Measurements from ENCODE around the gene CERS2. TPM values are rescaled to one million over a fixed set of nuclear protein-coding genes. Genes with fewer than 3 reads are reported as not detected.
A peak's percentile ranks its signal among the peaks of the same experiment; 100 is the strongest.

Gene CERS2
- polyA plus RNA-seq, 5 donors = 232 to 283 (median 242) TPM

GRCh38 chr1:150925080-150925479, 49.6 kb downstream of the CERS2 start:
- peak in 1 of 2 donors; percentile 1 for DNase-seq

- peak in 1 of 2 donors; percentile 53 for DNase-seq
Observed at GRCh38 chr1:150922519-150922975, 52.1 kb downstream of the CERS2 start.

GRCh38 chr1:150917387-150917786, 57.2 kb downstream of the CERS2 start:
- DNase-seq = no peak

Other genes with a start within 250 kb of the CERS2 start
- gene CTSS, start 209.1 kb downstream of the CERS2 start, polyA plus RNA-seq (ENCODE audit: insufficient read depth in 1 of 5, insufficient read length in 5 of 5, low replicate concordance in 1 of 5) = 10 to 100 TPM; 22.2 to 30.5 (median 25.3) TPM
- 10 to 100 TPM; 27.4 to 49.2 (median 35.3) TPM for gene CTSK, start 166.6 kb downstream of the CERS2 start, polyA plus RNA-seq (ENCODE audit: insufficient read depth in 1 of 5, insufficient read length in 5 of 5, low replicate concordance in 1 of 5)
- 10 to 100 TPM; 62.5 to 88.0 (median 78.2) TPM for gene ARNT, start 98.2 kb downstream of the CERS2 start, polyA plus RNA-seq (ENCODE audit: insufficient read depth in 1 of 5, insufficient read length in 5 of 5, low replicate concordance in 1 of 5)
- gene CTXND2, start 87.7 kb downstream of the CERS2 start, polyA plus RNA-seq (ENCODE audit: insufficient read depth in 1 of 5, insufficient read length in 5 of 5, low replicate concordance in 1 of 5) = under 1 TPM in 1 of 5 donors, not detected in 4; 0.13 TPM
- 100 to 1,000 TPM in 1 of 5 donors, 10 to 100 TPM in 4; 67.5 to 102 (median 83.8) TPM for gene SETDB1, start 48.5 kb downstream of the CERS2 start, polyA plus RNA-seq (ENCODE audit: insufficient read depth in 1 of 5, insufficient read length in 5 of 5, low replicate concordance in 1 of 5)
- 1 to 10 TPM; 7.7 to 9.7 (median 8.6) TPM for gene ANXA9, start 7.5 kb upstream of the CERS2 start, polyA plus RNA-seq (ENCODE audit: insufficient read depth in 1 of 5, insufficient read length in 5 of 5, low replicate concordance in 1 of 5)
- 10 to 100 TPM; 32.3 to 46.9 (median 42.6) TPM for gene MINDY1, start 32.1 kb upstream of the CERS2 start, polyA plus RNA-seq (ENCODE audit: insufficient read depth in 1 of 5, insufficient read length in 5 of 5, low replicate concordance in 1 of 5)
- gene PRUNE1, start 33.6 kb upstream of the CERS2 start, polyA plus RNA-seq (ENCODE audit: insufficient read depth in 1 of 5, insufficient read length in 5 of 5, low replicate concordance in 1 of 5) = 10 to 100 TPM; 33.2 to 44.5 (median 40.8) TPM
- 10 to 100 TPM in 1 of 5 donors, 1 to 10 TPM in 4; 5.9 to 11.1 (median 8.6) TPM for gene BNIPL, start 61.8 kb upstream of the CERS2 start, polyA plus RNA-seq (ENCODE audit: insufficient read depth in 1 of 5, insufficient read length in 5 of 5, low replicate concordance in 1 of 5)
- gene C1orf56, start 72.9 kb upstream of the CERS2 start, polyA plus RNA-seq (ENCODE audit: insufficient read depth in 1 of 5, insufficient read length in 5 of 5, low replicate concordance in 1 of 5) = 10 to 100 TPM in 4 of 5 donors, 1 to 10 TPM in 1; 9.4 to 11.6 (median 11.0) TPM
- 100 to 1,000 TPM; 108 to 125 (median 114) TPM for gene CDC42SE1, start 84.8 kb upstream of the CERS2 start, polyA plus RNA-seq (ENCODE audit: insufficient read depth in 1 of 5, insufficient read length in 5 of 5, low replicate concordance in 1 of 5)
- gene MLLT11, start 85.6 kb upstream of the CERS2 start, polyA plus RNA-seq (ENCODE audit: insufficient read depth in 1 of 5, insufficient read length in 5 of 5, low replicate concordance in 1 of 5) = 10 to 100 TPM; 19.8 to 24.2 (median 23.2) TPM
- gene GABPB2, start 95.9 kb upstream of the CERS2 start, polyA plus RNA-seq (ENCODE audit: insufficient read depth in 1 of 5, insufficient read length in 5 of 5, low replicate concordance in 1 of 5) = 10 to 100 TPM in 4 of 5 donors, 1 to 10 TPM in 1; 8.2 to 13.5 (median 10.9) TPM
- 10 to 100 TPM; 21.8 to 27.0 (median 25.1) TPM for gene SEMA6C, start 171.8 kb upstream of the CERS2 start, polyA plus RNA-seq (ENCODE audit: insufficient read depth in 1 of 5, insufficient read length in 5 of 5, low replicate concordance in 1 of 5)
- 1 to 10 TPM; 1.9 to 2.8 (median 2.5) TPM for gene TNFAIP8L2, start 181.8 kb upstream of the CERS2 start, polyA plus RNA-seq (ENCODE audit: insufficient read depth in 1 of 5, insufficient read length in 5 of 5, low replicate concordance in 1 of 5)
- 10 to 100 TPM; 15.7 to 18.6 (median 15.8) TPM for gene LYSMD1, start 191.1 kb upstream of the CERS2 start, polyA plus RNA-seq (ENCODE audit: insufficient read depth in 1 of 5, insufficient read length in 5 of 5, low replicate concordance in 1 of 5)
- gene SCNM1, start 191.3 kb upstream of the CERS2 start, polyA plus RNA-seq (ENCODE audit: insufficient read depth in 1 of 5, insufficient read length in 5 of 5, low replicate concordance in 1 of 5) = 10 to 100 TPM; 34.8 to 41.0 (median 39.2) TPM
- 1 to 10 TPM; 1.1 to 3.2 (median 1.7) TPM for gene TMOD4, start 201.1 kb upstream of the CERS2 start, polyA plus RNA-seq (ENCODE audit: insufficient read depth in 1 of 5, insufficient read length in 5 of 5, low replicate concordance in 1 of 5)
- gene VPS72, start 215.4 kb upstream of the CERS2 start, polyA plus RNA-seq (ENCODE audit: insufficient read depth in 1 of 5, insufficient read length in 5 of 5, low replicate concordance in 1 of 5) = 10 to 100 TPM; 56.3 to 68.0 (median 64.0) TPM
- gene PIP5K1A, start 223.7 kb upstream of the CERS2 start, polyA plus RNA-seq (ENCODE audit: insufficient read depth in 1 of 5, insufficient read length in 5 of 5, low replicate concordance in 1 of 5) = 10 to 100 TPM; 61.2 to 66.1 (median 62.2) TPM